Mesenchymal stem cell (in vitro differentiated cells and primary cell): ENCODE measurements around the gene MSI2.

Experiments
- DNase-seq: peaks from one replicate; pipeline ENCODE4 v3.0.0-alpha.2; 2013
- H2AFZ ChIP-seq: one replicate; pipeline ENCODE4 v1.6.1; 2013; ENCODE audit warnings: low read depth, mild to moderate bottlenecking, control low read depth, inconsistent platforms, low read length, moderate library complexity
- H2AK5ac ChIP-seq: 2 replicates; pipeline ENCODE4 v1.6.1; 2013; ENCODE audit warnings: low read length, moderate library complexity, mild to moderate bottlenecking, inconsistent platforms; ENCODE audit not compliant: severe bottlenecking
- H2BK120ac ChIP-seq: one replicate; pipeline ENCODE4 v1.6.1; 2013; ENCODE audit warnings: low read depth, mild to moderate bottlenecking, inconsistent platforms, low read length, moderate library complexity
- H2BK12ac ChIP-seq, 2 experiments: one replicate each; pipeline ENCODE4 v1.6.1; 2013; ENCODE audit warnings: inconsistent platforms in 2 of 2, low read length in 2 of 2, mild to moderate bottlenecking in 2 of 2, moderate library complexity in 2 of 2, control low read depth in 1 of 2
- H2BK15ac ChIP-seq: one replicate; pipeline ENCODE4 v1.6.1; 2013; ENCODE audit warnings: mild to moderate bottlenecking, low read depth, inconsistent platforms; ENCODE audit not compliant: poor library complexity, severe bottlenecking
- H2BK5ac ChIP-seq: 2 replicates; pipeline ENCODE4 v1.6.1; 2013; ENCODE audit warnings: low read depth, mild to moderate bottlenecking, low read length, control low read depth, inconsistent platforms; ENCODE audit not compliant: poor library complexity, severe bottlenecking
- H3K14ac ChIP-seq, 2 experiments: one replicate each; pipeline ENCODE4 v1.6.1; 2013; ENCODE audit warnings: inconsistent platforms in 2 of 2, low read length in 2 of 2, control low read depth in 1 of 2, mild to moderate bottlenecking in 1 of 2, moderate library complexity in 1 of 2
- H3K18ac ChIP-seq, 2 experiments: one replicate each; pipeline ENCODE4 v1.6.1; 2013; ENCODE audit warnings: inconsistent platforms in 2 of 2, low read length in 2 of 2, control low read depth in 1 of 2, low read depth in 1 of 2, mild to moderate bottlenecking in 1 of 2
- H3K23ac ChIP-seq, 2 experiments: one replicate each; pipeline ENCODE4 v1.6.1; 2013; ENCODE audit warnings: inconsistent platforms in 2 of 2, low read length in 2 of 2, mild to moderate bottlenecking in 2 of 2, moderate library complexity in 2 of 2, control low read depth in 1 of 2
- H3K27ac ChIP-seq: 2 replicates; pipeline ENCODE4 v1.5.1; 2013; ENCODE audit warnings: mild to moderate bottlenecking, moderate library complexity, low read length, control low read depth, inconsistent platforms; ENCODE audit not compliant: poor library complexity, severe bottlenecking
- H3K27me3 ChIP-seq, 2 experiments: 2 replicates each; pipeline versions ENCODE4 v1.6.1 to v1.7.0; 2013; ENCODE audit warnings: low read length in 2 of 2, mild to moderate bottlenecking in 2 of 2, moderate library complexity in 2 of 2, control low read depth in 1 of 2, inconsistent platforms in 1 of 2; ENCODE audit not compliant: control insufficient read depth in 1 of 2, insufficient read depth in 1 of 2
- H3K36me3 ChIP-seq, 2 experiments: 2 replicates each; pipeline versions ENCODE4 v1.6.1 to v1.7.0; 2013; ENCODE audit warnings: low read length in 2 of 2, control low read depth in 1 of 2, inconsistent platforms in 1 of 2, low read depth in 1 of 2, mild to moderate bottlenecking in 1 of 2; ENCODE audit not compliant: insufficient read depth in 2 of 2, control insufficient read depth in 1 of 2
- H3K4ac ChIP-seq, 2 experiments: one replicate each; pipeline ENCODE4 v1.6.1; 2013; ENCODE audit warnings: inconsistent platforms in 2 of 2, low read length in 2 of 2, mild to moderate bottlenecking in 2 of 2, moderate library complexity in 2 of 2, control low read depth in 1 of 2, low read depth in 1 of 2
- H3K4me1 ChIP-seq: 2 replicates; pipeline ENCODE4 v1.6.1; 2013; ENCODE audit warnings: low read depth, low read length, control low read depth; ENCODE audit not compliant: control insufficient read depth, insufficient read depth
- H3K4me2 ChIP-seq: 2 replicates; pipeline ENCODE4 v1.6.1; 2013; ENCODE audit warnings: low read length, mild to moderate bottlenecking, inconsistent platforms; ENCODE audit not compliant: poor library complexity, severe bottlenecking
- H3K4me3 ChIP-seq, 2 experiments: 2 replicates each; pipeline versions ENCODE4 v1.5.1 to v1.7.0; 2013; ENCODE audit warnings: low read length in 2 of 2, mild to moderate bottlenecking in 2 of 2, control low read depth in 1 of 2, low read depth in 1 of 2; ENCODE audit not compliant: insufficient read depth in 1 of 2
- H3K79me1 ChIP-seq: replicated peaks from 2 replicates; pipeline ENCODE4 v1.6.1; 2013; ENCODE audit warnings: mild to moderate bottlenecking, control low read depth, low read length, inconsistent platforms; ENCODE audit not compliant: poor library complexity, severe bottlenecking
- H3K9ac ChIP-seq: 2 replicates; pipeline ENCODE4 v1.7.0; 2013; ENCODE audit warnings: mild to moderate bottlenecking, low read length, moderate library complexity
- H3K9me3 ChIP-seq: 2 replicates; pipeline ENCODE4 v1.7.0; 2013; ENCODE audit warnings: mild to moderate bottlenecking, low read length; ENCODE audit not compliant: control insufficient read depth
- H4K8ac ChIP-seq: one replicate; pipeline ENCODE4 v1.6.1; 2013; ENCODE audit warnings: inconsistent platforms, mild to moderate bottlenecking, low read length, moderate library complexity
- H4K91ac ChIP-seq: one replicate; pipeline ENCODE4 v1.6.1; 2013; ENCODE audit warnings: mild to moderate bottlenecking, low read length, inconsistent platforms
- WGBS: methylation state at CpG from one replicate; pipeline ENCODE4 v1.1.7; 2013; ENCODE audit warnings: mixed read lengths; 5-methylcytosine and 5-hydroxymethylcytosine counted together

Gene MSI2

DNA sequence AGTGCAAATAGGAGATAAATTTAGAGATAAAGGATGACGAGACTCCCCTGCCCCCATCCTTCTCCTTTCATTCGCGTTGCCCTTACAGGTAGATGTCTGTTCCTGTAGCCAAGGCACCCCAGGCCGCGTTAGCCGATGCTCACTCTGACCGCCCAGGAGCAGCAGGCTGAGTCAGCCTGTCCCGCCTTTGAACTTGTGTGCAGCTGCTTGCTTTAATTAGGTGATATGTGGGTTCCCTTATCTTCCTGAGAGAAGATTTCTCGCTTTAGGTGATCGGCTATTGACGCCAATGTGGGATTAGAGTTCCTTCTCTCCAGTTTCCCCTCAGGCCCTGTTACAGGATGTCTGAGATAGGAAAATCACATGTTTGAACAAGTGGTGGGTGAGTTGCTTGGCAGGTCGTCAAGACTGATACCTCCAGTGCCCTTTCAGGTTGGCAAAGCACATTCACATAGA is 119.5 kb downstream of the MSI2 start:
- Histone ChIP-seq H2BK5ac (no peak overlapping the region), H3K4me1 (peaks cover 8% of the 10 kb centered on the region), H2BK15ac (no peak overlapping the region), H2AFZ (no peak overlapping the region), H3K27ac (no peak overlapping the region), H4K91ac (no peak overlapping the region), H3K23ac (no peak overlapping the region), H4K8ac (no peak overlapping the region), H3K27me3 (no peaks in the 10 kb centered on the region), H3K14ac (no peak overlapping the region), H3K4me2 (no peak overlapping the region), H2AK5ac (no peak overlapping the region), H3K18ac (no peak overlapping the region), H2BK120ac (no peak overlapping the region), H3K36me3 (peaks cover 0 to 5% of the 10 kb centered on the region in 2 experiments), H3K4me3 (no peak overlapping the region), H2BK12ac (no peak overlapping the region), H3K9me3 (peaks cover 14% of the 10 kb centered on the region), H3K4ac (no peak overlapping the region), H3K9ac (no peak overlapping the region), H3K79me1 (peaks cover 22% of the 10 kb centered on the region)
- DNase-seq, result no peak
- WGBS, result 96% methylated on average over 8 of the region's 12 CpGs

DNA sequence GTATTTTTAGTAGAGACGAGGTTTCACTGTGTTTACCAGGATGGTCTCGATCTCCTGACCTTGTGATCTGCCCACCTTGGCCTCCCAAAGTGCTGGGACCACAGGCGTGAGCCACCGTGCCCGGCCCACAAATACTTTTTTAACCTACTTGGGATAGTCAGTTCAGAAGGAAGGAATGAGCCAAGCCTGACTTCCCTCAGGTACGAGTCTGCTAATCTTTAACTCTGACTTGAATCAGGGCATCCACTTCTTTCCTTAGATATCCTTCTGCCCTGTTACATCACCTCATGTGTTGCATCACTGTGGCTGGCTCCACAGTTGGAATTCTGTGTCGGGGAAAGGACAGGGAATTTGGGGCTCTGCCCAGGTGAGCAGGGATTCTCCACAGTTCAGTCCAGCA is 120.8 kb downstream of the MSI2 start:
- Histone ChIP-seq H3K9me3 (peaks cover 14% of the 10 kb centered on the region), H2BK5ac (no peak overlapping the region), H3K18ac (no peak overlapping the region), H3K9ac (no peak overlapping the region), H2AK5ac (no peak overlapping the region), H3K4me3 (no peak overlapping the region), H4K8ac (no peak overlapping the region), H3K36me3 (peaks cover 0 to 5% of the 10 kb centered on the region in 2 experiments), H2AFZ (no peak overlapping the region), H3K14ac (no peak overlapping the region), H3K4ac (no peak overlapping the region), H3K4me1 (peaks cover 8% of the 10 kb centered on the region), H3K23ac (no peak overlapping the region), H4K91ac (no peak overlapping the region), H2BK15ac (no peak overlapping the region), H3K27ac (no peak overlapping the region), H3K27me3 (no peaks in the 10 kb centered on the region), H3K79me1 (peaks cover 30% of the 10 kb centered on the region), H2BK12ac (no peak overlapping the region), H3K4me2 (no peak overlapping the region), H2BK120ac (no peak overlapping the region)
- WGBS, result 97% methylated on average over 7 of the region's 7 CpGs
- DNase-seq, result no peak

DNA sequence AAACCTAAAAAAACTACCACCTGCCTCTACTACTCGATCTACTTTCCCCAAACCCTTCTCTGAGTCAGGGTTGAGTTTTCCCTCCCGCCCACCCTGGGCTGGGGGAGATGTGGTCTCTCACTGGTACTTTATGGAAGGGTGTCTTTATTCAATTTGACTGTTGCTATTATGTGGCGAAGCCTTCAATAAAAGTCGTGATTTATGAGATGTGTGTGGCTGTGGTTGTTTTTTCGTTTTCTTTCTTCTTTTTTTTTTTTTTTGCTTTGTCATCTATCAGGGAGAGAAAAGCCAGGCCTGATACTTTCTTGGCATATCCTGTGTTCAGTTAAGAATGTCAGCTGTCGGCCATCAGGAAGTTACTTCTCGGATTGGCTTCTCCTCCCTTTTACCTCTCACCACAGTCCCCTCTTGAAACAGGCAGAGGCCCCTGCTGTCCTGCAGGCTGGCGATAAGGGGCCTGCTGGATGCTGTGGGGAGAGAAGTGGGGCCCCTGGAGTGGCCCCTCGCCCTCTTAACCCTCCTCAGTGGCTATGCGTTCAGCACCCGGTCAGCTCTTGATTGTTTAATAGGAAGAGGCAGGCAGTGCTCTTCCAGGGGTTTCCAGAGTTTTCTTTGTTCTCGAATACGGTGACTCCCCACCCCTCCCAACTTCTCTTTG is 123.0 kb downstream of the MSI2 start:
- 13% methylated on average over 9 of the region's 13 CpGs for WGBS
- Histone ChIP-seq H3K4me3 (no peak overlapping the region), H3K9me3 (peaks cover 6% of the 10 kb centered on the region), H3K18ac (peak overlapping the region; percentile 46 to 79), H3K23ac (no peak overlapping the region), H2BK120ac (peak overlapping the region; percentile 64), H3K27ac (no peak overlapping the region), H2AFZ (no peak overlapping the region), H3K14ac (no peak overlapping the region), H2BK12ac (peak overlapping the region; percentile 49 to 92), H3K4ac (peak overlapping the region in 1 of 2 experiments; percentile 72), H4K91ac (peak overlapping the region; percentile 35), H2AK5ac (no peak overlapping the region), H3K27me3 (no peaks in the 10 kb centered on the region), H3K4me2 (no peak overlapping the region), H3K4me1 (peaks cover 8% of the 10 kb centered on the region), H3K79me1 (peaks cover 35% of the 10 kb centered on the region), H2BK15ac (peak overlapping the region; percentile 61), H2BK5ac (no peak overlapping the region), H3K9ac (no peak overlapping the region), H4K8ac (no peak overlapping the region), H3K36me3 (peaks cover 0 to 3% of the 10 kb centered on the region in 2 experiments)
- peak; percentile 80 for DNase-seq

GRCh38 chr17:57379895-57380434 is 123.6 kb downstream of the MSI2 start:
- H3K23ac ChIP-seq, result no peak overlapping the region
- peaks cover 8% of the 10 kb centered on the region for H3K4me1 ChIP-seq
- peak overlapping the region; percentile 69 to 73 for H3K4ac ChIP-seq
- H2BK15ac ChIP-seq, result no peak overlapping the region
- H3K18ac ChIP-seq, result peak overlapping the region; percentile 65 to 88
- peak overlapping the region; percentile 38 to 93 for H2BK12ac ChIP-seq
- no peak overlapping the region for H2AFZ ChIP-seq
- H2BK120ac ChIP-seq, result peak overlapping the region; percentile 64
- no peak overlapping the region for H3K4me3 ChIP-seq
- no peak overlapping the region for H3K9ac ChIP-seq
- H3K4me2 ChIP-seq, result no peak overlapping the region
- no peak for DNase-seq
- peaks cover 0 to 3% of the 10 kb centered on the region in 2 experiments for H3K36me3 ChIP-seq
- peak overlapping the region; percentile 61 for H2AK5ac ChIP-seq
- no peak overlapping the region for H3K27ac ChIP-seq
- 84% methylated on average over 12 of the region's 12 CpGs for WGBS
- peak overlapping the region; percentile 70 for H4K8ac ChIP-seq
- no peaks in the 10 kb centered on the region for H3K27me3 ChIP-seq
- peaks cover 8% of the 10 kb centered on the region for H3K9me3 ChIP-seq
- H3K79me1 ChIP-seq, result peaks cover 35% of the 10 kb centered on the region
- no peak overlapping the region for H2BK5ac ChIP-seq
- H3K14ac ChIP-seq, result peak overlapping the region in 1 of 2 experiments; percentile 79
- peak overlapping the region; percentile 80 for H4K91ac ChIP-seq
